NCI-H345 treated with DMSO at 0.1 percent for 48 hours (cell line): ENCODE results near the gene CFAP58.

Experiments used
- DNase-seq: peaks from one replicate; lab custom pipeline; 2025; ENCODE audit not compliant: unreplicated experiment; lab: John Stamatoyannopoulos, UW

Gene CFAP58

DNA sequence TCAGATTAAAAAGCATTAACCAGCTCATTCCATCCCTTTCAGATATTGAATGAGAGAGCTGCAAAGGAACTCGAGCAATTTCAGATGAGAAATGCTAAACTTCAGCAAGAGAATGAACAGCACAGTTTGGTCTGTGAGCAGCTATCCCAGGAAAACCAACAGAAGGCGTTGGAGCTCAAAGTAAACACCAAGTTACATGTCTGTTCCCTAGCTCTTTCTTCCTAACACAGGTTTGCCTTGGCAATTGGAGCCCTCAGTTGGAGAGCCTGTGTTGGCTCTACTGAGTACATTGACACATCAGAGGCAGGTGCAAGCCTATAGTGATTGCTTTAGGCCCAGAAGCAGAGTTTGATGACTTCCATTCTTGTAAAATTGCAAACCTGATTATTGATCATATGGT is 14.7 kb downstream of the CFAP58 start:
- DNase-seq = no peak

DNA sequence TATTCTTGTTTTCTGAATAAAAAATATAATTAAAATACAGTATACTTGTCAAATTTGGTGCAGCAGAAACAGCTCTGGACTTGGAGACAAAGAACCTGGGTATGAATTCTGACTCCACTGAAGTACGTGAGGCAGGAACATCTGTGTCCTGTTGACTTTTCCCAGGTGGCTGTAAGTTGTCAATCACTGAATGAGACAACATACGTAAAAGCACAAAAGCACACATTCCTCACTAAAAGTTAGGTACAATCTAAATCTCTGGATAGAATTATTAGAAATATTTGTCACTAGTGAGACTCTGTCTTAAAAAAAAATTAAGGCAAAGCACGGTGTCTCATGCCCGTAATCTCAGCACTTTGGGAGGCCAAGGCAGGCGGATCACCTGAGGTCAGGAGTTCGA is 18.1 kb downstream of the CFAP58 start:
- no peak for DNase-seq

DNA sequence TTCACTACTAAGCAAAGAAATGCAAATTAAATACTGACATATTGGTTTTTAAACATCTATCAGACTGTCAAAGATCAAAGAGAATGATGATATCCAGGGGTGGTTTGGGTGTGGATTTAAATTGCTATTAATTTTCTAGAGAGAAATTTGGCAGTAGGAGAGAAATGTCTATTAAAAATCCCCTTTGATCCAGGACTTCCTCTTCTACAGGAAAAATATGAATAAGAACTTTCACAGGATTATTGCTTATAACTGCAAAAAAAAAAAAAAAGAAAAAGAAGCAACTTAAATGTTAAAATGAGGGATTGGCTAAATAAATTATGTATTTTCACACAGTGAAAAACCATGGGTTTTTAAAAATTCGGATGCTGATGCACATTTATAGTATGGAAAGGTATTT is 21.0 kb downstream of the CFAP58 start:
- no peak for DNase-seq

DNA sequence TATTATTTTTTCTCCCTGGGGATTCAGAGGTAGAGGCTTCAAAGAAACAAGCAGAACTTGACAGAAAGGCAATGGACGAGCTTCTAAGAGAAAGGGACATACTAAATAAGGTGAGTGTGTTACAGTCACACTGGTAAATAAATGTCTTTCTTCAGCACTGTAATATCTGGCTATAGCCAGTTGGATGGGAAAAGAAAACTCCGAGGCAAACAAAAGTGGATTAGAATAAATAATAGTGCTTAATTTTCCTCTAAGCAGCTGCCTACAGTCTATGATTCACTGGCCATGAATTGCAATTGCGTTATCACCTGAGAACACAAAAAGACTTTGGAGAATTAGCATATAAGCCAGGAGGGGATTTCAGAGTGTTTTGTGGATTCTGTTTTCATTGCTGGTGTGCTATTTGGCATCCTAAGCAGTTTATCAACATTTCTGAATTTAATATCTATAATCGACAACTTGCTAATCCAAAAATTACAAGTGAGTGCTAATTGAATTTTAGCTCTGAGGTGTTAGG is 23.2 kb downstream of the CFAP58 start:
- DNase-seq = no peak

DNA sequence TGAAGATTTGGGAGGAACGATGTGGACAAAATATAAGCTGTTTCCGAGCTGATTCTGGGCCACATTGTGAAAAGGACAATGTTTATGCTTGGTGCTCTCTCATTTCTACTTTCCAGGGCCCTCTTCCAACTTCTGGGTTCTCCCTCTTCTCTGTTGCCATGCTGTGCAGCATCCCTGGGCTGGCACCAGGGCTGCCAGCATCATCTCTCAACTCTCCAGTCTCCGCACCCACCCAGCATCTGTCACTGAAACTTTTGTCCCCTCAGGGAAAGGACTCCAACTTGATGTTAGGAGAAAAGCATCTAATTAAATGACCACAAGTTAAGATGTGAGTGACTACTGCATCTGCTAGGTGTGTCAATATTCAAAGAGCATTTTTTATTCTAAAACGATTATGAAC is 26.7 kb downstream of the CFAP58 start:
- no peak for DNase-seq

DNA sequence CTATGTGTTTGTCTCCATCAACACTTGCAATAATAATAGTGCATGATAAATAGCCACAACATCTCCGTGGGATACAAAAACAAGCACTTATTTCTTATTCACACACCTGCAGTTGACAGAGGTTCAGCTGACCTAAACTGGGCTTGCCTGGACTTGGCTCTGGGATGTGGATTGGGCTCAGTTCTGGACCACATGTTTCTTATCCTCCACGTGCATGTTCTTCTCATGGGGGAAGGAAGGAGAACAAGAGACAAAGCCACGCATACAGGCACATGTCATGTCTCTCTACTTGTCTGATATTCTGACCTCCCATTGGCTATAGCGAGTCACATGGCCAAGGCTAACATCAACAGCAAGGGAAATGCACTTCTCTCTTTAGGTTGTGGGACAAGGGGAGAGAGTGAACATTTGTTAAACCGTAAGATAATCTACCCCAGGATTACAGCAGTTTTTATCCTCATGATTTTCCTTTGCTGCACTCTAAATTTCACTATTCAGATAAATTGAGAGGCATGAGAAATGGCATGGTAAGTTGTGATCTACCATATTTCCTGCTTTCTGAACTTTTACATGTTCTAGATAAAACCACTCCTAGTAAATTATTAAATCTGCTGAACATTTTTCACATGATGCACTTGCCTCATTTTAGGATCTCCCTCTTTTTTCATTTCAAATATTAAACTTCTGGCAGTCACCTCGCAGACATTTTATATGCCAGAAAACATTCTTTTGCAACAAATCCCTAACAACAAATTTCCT is 33.7 kb downstream of the CFAP58 start:
- DNase-seq = no peak

DNA sequence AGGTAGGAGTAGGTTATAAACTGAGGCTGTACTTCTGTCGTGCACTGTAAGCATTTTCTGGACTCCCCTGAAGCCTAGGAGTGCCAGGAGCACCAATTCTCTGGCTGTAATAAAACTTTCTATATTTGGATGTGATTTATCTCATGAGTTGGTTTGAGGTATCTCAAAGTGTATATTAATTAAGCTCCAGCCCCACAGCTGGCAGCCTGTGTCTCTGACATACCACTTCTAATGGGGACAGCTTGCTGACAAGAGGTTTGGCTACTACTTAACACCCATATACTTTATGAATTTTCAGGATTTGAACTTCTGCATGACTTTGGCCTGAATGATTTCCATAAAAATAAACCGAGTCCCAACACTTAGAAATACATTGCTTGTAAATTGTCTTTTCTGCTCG is 35.2 kb downstream of the CFAP58 start:
- DNase-seq = no peak

DNA sequence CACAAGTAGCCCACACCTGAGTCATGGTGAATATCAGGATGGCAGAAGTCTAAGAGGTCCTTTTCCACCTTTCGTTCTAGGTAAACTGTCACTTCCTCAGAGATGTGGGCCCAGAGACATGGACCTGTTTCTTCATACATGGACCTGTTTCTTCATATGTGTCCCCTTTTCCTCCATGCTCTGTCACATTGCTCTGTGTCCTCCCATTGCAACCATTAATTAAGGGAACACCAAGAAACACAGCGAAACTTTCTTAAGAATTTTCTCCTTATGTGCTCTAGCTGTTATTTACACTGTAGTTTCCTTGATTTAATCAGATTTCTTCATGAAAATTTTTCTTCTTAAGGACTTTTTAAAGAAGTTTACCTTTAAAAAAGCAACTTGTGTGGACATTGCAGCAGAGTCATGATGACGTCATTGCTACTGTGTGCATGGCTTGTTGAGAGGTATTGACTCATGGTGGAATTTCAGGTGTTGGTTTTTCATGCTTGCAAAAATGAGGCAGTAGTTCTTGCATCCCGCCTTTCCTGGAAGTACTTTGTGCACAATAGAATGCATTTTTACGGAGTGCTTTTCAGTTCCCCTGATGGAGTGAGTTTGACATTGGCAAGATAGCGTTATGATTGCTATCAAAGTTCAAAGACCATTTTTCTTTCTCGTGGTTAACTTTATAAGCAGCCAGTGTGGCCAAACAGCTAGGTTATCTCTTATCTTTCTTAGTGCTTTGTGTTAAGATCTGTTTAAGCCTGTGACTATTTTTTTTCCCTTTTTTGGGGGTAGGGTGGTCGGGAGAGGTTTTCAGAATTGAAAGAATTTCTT is 37.7 kb downstream of the CFAP58 start:
- DNase-seq = no peak

DNA sequence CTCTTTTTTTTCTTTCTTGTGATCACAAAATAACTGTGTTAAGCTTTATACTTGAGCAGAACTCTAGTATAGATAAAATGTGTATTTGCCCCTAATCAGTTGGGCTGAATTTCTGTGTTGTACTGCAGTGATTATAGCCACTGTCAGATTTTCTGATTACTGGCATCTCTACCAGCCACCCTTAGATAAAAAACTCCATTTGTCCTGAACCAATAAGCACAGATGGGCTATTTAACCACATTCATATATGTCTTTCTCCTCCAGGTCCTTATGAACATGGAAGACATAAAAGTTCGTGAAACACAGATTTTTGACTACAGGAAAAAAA is 38.3 kb downstream of the CFAP58 start:
- no peak for DNase-seq

DNA sequence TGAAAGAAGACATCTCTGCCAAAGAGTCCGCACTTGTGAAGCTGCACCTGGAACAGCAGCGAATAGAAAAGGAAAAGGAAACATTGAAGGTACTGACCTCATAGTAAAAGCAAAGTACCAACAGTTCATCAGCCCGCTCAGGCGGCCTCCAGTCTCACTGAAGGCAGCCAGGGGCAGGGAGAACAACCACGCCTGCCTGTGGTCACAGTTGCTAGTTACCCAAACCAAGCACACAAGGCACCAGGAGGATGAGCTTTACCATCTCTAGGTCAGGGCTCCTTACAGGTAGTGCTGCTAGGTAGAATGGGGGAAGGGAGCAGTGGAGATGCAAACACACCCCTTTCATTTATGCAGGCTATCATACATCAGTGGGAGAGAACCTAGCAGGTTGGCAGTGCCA is 39.8 kb downstream of the CFAP58 start:
- no peak for DNase-seq

DNA sequence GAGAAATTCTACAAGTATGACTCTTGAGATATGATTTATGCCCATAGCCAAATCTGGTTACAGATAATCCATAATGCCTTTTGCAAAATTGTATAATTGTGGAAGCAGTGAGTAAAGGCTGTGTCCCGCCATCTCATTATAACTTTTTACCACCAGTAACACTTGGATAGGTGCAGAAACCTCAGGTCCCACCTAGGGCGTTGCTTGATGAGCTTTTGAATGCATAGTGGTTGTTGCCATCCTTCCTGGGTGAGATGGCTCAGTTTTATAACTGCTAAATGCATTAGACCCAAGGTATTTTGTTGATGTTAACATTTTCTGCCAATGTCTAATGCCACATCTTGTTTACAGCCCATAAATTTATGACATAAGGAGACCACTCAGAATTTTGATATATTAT is 42.9 kb downstream of the CFAP58 start:
- DNase-seq = no peak

DNA sequence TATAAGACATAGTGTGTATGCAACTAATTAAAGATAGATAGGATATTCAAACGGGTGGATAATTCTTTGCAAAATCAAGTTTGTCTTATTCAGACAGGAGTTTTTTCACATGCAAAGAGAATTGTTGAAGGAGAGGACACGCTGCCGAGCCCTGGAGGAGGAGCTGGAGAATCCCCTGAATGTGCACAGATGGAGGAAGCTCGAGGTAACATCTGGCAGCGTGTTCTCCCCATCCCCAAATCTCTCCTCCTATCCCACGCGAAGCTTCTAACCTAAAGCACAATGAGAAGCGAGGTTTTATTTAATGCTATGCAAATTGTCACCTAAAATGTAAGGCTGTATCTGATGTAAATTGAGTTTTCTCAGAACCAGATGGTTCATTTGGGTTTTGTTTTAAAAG is 50.0 kb downstream of the CFAP58 start:
- DNase-seq = no peak

DNA sequence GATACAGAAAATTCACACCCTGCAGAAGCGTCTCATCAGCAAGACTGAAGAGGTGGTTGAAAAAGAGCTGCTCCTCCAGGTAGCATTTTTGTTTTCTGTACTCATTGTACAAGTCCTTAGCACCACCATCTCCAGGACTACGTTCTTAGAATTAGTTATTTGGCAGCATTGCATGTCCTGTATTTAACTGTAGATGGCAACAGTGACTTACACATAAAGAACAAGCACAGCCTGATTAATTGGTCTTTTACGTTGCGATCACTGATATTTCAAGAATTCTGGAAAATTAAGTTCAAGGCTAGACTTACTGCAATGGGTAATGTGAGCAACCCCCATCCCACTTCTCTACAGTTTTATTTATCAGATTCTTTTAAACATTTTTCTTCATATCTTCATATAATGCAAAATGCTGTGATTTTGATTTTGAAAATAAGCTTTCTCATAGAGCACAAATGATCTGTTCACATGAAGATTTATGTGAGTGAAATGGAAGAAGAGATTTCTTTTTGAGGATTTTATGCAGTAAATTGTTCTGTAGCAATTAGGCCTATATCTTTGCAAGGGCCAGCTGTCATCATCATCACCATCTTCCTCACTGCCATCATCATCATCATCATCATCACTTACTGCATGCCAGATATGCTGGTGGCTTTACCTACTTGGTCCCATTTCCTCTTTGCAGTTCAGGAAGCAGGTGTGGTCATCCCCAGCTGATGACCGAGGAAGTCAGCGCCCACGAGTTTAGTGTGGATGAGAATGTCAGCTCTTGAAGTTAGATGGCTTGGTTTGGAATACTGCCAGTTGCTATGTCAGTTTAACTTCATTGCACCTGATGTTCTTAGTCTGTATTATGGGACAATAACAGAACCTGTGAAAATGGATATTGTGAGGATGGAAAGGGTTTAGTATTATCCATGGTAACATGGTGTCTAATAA is 53.4 kb downstream of the CFAP58 start:
- DNase-seq = no peak

DNA sequence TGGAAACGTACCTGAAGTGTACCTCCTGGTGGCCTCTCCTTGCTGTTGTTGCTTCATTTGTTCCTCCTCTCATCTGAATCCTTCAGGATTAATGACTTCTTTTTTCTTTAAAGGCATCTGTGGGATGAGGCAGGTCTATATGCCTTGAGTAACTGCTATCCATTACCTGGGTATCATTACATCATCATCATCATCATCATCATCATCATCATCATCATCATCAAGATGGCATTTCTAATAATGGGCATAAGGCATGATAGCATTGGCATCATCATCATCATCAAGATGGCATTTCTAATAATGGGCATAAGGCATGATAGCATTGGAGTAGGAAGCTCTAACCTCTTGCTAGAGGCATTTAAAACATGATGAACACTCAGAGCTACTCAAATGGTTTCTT is 59.9 kb downstream of the CFAP58 start:
- no peak for DNase-seq

DNA sequence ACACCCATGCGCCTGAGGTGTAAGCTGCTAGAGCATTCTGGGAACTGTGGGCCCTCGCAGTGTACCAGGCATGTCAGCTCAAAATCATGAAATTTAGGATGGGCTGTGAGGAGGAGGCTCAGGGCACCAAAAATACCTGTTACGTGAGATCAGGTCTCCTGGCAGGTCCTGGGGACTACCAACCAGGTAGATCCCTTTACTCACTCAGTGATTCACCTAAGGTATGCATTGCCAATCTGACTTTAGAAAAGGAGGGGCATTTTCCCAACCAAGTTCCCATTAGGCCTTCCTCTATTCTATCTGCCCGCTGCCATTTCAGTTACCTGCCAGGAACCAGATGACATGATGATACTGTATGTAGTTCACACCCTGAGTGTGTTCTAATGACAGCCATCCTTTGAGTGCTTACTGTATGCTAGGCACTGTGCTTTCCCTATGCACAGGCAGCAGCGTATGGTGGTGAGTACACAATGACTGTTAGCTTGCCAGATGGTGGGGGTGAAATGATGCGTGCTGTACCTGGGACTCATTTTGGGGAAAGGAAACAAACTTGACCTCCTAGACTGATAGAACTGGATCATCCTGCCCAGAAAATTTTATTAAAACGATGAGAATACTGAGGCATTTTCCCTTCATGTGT is 62.0 kb downstream of the CFAP58 start:
- no peak for DNase-seq

DNA sequence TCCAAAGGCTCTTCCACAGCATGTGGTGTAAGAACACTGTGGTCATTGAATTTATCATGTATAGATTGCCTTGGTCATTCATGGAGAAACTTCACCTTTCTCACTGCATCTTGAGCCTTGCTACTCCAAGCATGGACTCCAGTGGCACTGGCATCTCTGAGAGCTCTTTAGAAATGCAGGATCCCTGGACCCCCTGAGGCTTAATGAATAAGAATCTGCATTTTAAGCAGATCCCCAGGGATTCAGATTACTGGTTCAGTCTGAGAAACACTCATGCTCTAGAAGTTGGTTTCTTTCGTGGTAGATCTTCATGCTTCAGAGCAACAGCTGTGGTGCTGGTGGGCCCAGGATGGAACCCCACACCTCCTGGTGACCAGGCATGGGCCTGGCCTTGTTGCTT is 63.2 kb downstream of the CFAP58 start:
- DNase-seq = no peak

DNA sequence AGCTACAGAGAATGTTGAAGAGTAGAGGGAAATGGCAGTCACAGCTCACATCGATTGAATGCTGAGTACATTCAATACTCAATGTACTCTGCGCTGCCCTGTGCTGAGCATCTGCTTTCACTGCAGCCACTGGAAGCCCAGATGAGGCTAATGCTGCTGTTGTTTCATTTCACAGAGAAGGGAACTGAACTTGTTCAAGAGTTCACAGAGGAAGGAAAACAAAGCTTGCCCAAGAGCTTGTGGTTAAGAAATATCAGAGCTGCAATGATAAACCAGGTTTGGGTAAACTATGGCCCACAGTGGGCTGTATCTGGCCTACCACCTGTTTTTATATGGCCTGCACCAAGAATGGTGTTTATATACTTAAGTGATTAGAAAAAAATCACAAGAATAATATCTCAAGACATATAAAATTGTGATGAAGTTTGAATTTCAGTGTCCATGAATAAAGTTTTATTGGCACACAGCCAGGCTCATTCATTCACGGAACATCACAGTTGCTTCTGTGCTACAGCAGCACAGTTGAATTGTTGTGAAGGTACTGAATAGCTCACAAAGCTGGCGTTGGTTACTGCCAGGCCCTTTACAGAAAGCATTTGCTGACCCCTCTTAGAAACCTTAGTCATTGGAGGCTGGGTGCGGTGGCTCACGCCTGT is 64.1 kb downstream of the CFAP58 start:
- DNase-seq = no peak

DNA sequence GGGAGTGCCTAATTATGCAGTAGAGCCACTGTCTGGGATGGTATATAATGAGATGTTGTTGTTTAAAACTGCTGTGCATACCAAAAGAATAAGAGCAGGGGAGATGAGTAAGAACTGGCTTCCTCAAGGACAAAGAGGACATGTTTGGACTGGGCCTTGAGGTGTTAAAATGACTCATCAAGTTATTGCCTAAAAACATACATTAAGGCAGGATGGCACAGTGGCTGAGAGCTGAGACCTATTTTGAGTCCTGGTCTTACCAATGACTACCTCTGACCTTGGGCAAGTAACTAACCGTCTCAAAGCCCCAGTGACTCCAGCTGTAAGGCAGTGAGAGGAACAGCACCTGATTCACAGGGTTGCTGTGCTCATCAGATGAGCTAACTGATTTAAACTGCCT is 71.1 kb downstream of the CFAP58 start:
- no peak for DNase-seq

DNA sequence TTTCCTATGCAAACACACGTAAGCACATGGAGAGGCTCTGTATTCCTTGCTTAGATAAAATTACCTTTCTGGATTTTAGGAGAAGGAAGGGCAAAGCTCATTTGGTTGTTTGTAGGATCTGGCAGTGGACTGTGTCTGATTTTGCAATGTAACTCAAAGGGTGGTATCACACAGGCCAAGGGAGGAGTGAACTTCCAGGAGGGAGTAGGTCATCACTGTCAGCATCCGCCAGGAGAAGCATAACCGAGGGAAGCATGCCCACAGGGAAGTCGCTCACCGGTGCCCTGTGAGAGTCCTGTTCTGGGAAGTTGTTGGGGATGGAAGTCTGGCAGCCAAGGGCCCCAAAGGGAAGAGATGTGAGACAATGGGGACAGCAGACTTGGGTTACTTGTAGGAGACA is 74.4 kb downstream of the CFAP58 start:
- no peak for DNase-seq

DNA sequence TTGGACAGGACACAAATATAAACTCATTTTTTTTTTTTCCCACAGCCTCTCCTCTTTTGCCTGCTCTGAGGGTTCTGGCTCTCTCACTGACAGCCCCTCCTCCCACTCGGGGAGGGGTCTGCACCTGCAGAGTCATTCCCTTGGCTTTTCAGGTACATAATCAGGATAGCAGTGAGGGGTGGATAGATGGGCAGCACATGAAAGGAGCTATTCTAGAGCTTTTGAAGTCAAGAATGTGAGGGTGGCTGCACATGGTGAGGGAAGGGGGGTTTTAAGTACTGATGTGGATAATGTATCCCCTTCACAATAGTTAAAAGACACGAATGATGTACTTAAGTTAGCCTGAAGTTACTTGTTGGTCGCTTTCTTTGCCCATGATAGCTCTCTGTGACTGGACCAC is 76.2 kb downstream of the CFAP58 start:
- DNase-seq = no peak
